T-helper 1 cell treated with Interleukin-12 subunit alpha and Interleukin-12 subunit beta and Interleukin-4 antibody, amounts not matched to agents 30 μg/mL and 1 μg/mL, for 36 hours (primary cell): ENCODE data around the gene ITCH.
A peak's percentile ranks its signal among the peaks of the same experiment; 100 is the strongest.
"Not testable (repeated sequence)": the region's sequence is repeated elsewhere in the genome, so short reads cannot be mapped to it uniquely, and the experiment has no call there.

Experiments
- H3K27ac Mint-ChIP-seq: one replicate; pipeline ENCODE4 v1.8.0; 2021; ENCODE audit warnings: mild to moderate bottlenecking, mixed read lengths
- H3K27me3 Mint-ChIP-seq: one replicate; pipeline ENCODE4 v1.8.0; 2021; ENCODE audit warnings: low read depth, mixed read lengths
- H3K36me3 Mint-ChIP-seq: one replicate; pipeline ENCODE4 v1.8.0; 2021; ENCODE audit warnings: low read depth, mixed read lengths
- H3K4me1 Mint-ChIP-seq: one replicate; pipeline ENCODE4 v1.8.0; 2021; ENCODE audit warnings: low read depth, mixed read lengths
- H3K4me3 Mint-ChIP-seq: one replicate; pipeline ENCODE4 v1.8.0; 2021; ENCODE audit warnings: mild to moderate bottlenecking, moderate library complexity, mixed read lengths
- H3K9me3 Mint-ChIP-seq: one replicate; pipeline ENCODE4 v1.8.0; 2021; ENCODE audit warnings: mixed read lengths

ITCH gene

GRCh38 chr20:34500823-34501222, 137.8 kb downstream of the ITCH start:
- Mint-ChIP-seq H3K36me3 (peaks cover 54% of the 10 kb centered on the region), H3K27me3 (no peaks in the 10 kb centered on the region), H3K4me3 (no peak overlapping the region), H3K4me1 (peaks cover 10% of the 10 kb centered on the region), H3K27ac (no peak overlapping the region), H3K9me3 (peaks cover 16% of the 10 kb centered on the region)

DNA sequence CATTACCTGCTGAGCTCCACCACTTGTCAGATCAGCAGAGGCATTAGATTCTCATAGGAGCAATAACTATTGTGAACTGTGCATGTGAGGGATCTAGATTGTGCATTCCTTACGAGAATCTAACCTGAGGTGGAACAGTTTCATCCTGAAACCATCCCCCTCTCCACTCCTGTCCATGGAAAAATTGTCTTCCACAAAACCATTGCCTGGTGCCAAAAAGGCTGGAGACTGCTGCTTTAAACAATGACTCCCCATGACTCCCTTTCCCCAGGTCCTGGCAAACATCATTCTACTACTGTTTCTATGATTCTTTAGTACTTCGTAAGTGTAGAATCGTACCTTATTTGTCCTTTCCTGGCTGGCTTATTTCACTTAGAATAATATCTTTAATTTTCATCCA, 143.4 kb downstream of the ITCH start:
- no peaks in the 10 kb centered on the region for H3K9me3 Mint-ChIP-seq
- no peak overlapping the region for H3K27ac Mint-ChIP-seq
- peaks cover 37% of the 10 kb centered on the region for H3K36me3 Mint-ChIP-seq
- peaks cover 1% of the 10 kb centered on the region for H3K4me1 Mint-ChIP-seq
- no peak overlapping the region for H3K4me3 Mint-ChIP-seq
- H3K27me3 Mint-ChIP-seq, result no peaks in the 10 kb centered on the region

GRCh38 chr20:34507702-34508413, 144.8 kb downstream of the ITCH start:
- Mint-ChIP-seq H3K27me3 (no peaks in the 10 kb centered on the region), H3K4me1 (peaks cover 4% of the 10 kb centered on the region), H3K27ac (no peak overlapping the region), H3K4me3 (no peak overlapping the region), H3K36me3 (peaks cover 34% of the 10 kb centered on the region), H3K9me3 (no peaks in the 10 kb centered on the region)

DNA sequence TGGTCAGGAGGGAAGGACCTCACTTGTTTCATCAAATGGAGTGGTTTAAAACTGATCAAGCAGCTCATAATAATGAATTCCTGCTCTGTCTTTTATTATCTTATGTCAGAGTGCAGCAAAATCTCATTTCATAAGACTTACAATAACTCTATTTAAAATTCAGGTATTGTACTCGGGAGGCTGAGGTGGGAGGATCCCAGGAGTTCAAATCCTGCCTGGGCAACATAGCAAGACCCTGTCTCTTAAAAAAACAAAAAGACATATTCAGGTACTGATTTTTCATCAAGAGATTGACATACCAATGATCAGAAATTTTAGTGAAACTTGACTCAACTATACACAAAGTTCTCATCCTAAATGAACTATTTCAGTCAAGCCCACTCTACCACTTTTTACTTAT, 147.5 kb downstream of the ITCH start:
- no peak overlapping the region for H3K4me3 Mint-ChIP-seq
- H3K27ac Mint-ChIP-seq, result no peak overlapping the region
- peaks cover 17% of the 10 kb centered on the region for H3K36me3 Mint-ChIP-seq
- H3K27me3 Mint-ChIP-seq, result no peaks in the 10 kb centered on the region
- H3K4me1 Mint-ChIP-seq, result peaks cover 13% of the 10 kb centered on the region
- H3K9me3 Mint-ChIP-seq, result no peaks in the 10 kb centered on the region

DNA sequence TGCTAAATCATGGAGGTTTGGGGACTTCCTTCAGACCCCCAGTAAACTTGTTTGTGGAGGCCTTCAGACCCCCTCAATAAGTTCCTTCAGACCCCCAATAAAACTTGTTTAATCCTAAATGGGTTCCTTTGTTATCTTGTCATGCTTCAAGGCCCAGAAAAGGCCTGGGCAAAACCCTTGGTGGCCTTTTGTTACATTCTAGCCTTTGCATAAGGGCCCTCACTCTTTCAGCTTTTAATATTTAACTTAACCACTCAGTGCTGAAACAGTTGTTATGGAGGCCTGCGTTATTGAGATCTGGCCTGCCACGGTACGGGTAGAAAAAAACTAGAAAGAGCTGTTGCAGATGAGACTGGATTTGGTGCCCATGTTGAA, 148.8 kb downstream of the ITCH start:
- Mint-ChIP-seq H3K4me3 (no peak overlapping the region), H3K27ac (no peak overlapping the region), H3K27me3 (no peaks in the 10 kb centered on the region), H3K9me3 (no peaks in the 10 kb centered on the region), H3K4me1 (peaks cover 13% of the 10 kb centered on the region), H3K36me3 (peaks cover 15% of the 10 kb centered on the region)

GRCh38 chr20:34512266-34512954, 149.3 kb downstream of the ITCH start:
- no peaks in the 10 kb centered on the region for H3K27me3 Mint-ChIP-seq
- H3K4me3 Mint-ChIP-seq, result no peak overlapping the region
- H3K4me1 Mint-ChIP-seq, result peaks cover 13% of the 10 kb centered on the region
- no peak overlapping the region for H3K27ac Mint-ChIP-seq
- peaks cover 15% of the 10 kb centered on the region for H3K36me3 Mint-ChIP-seq
- no peaks in the 10 kb centered on the region for H3K9me3 Mint-ChIP-seq

DNA sequence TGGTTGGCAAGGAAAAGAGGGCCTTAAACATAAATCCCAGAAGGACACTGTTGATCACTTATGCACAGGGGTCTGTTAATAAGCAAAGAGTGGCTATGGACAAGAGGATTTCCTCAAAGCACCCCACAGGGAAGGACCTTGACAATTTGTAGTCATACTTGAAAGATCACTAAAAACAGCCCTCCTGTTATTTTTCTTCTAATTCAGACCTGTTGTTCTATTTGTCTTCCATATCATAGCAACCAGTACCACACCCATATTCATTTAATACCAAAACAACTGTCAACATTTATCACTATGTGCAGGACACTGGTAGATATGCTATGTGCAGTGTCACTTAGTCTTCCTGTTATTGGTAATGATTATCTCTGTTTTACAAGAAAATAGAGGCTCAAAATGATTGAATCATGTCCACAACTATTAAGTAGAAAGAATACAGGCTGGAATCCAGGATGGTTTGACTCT, 149.9 kb downstream of the ITCH start:
- H3K36me3 Mint-ChIP-seq, result peaks cover 12% of the 10 kb centered on the region
- H3K4me3 Mint-ChIP-seq, result no peak overlapping the region
- peaks cover 17% of the 10 kb centered on the region for H3K4me1 Mint-ChIP-seq
- peak overlapping the region; percentile 19 for H3K27ac Mint-ChIP-seq
- H3K9me3 Mint-ChIP-seq, result no peaks in the 10 kb centered on the region
- no peaks in the 10 kb centered on the region for H3K27me3 Mint-ChIP-seq

GRCh38 chr20:34514034-34514433, 151.0 kb downstream of the ITCH start:
- H3K4me3 Mint-ChIP-seq, H3K27ac Mint-ChIP-seq, H3K9me3 Mint-ChIP-seq, H3K27me3 Mint-ChIP-seq, H3K36me3 Mint-ChIP-seq: not testable (repeated sequence)
- peaks cover 24% of the 10 kb centered on the region for H3K4me1 Mint-ChIP-seq

DNA sequence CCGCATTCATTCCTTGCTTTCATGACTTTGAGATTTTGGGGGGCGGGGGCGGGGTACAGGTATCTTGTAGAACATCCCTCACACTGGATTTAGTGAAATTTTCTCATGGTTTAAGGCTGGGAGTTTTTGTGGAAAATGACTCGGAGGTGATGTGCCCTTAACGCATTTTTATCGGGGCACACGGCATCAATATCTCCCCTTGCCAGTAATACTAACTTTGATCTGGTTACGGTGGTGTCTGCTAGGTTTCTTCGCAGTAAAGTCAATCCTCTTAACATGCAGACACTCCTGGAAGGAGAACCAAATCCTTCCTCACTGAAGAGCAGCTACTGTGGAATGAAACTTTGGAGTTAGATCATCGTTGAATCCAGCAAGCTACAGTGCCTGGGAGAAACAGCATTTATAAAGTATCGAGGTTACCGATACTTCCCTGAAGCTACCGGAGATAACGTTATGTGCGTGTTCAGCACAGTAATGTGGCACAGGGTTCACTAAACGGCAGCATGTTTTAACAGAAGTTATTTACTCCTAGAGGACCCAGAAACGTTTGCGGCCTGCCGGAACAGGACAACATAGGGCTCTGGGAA, 151.9 kb downstream of the ITCH start:
- H3K4me3 Mint-ChIP-seq, result peak overlapping the region; percentile 97
- H3K27ac Mint-ChIP-seq, result peak overlapping the region; percentile 97
- peaks cover 6% of the 10 kb centered on the region for H3K36me3 Mint-ChIP-seq
- H3K9me3 Mint-ChIP-seq, result no peaks in the 10 kb centered on the region
- H3K27me3 Mint-ChIP-seq, result no peaks in the 10 kb centered on the region
- H3K4me1 Mint-ChIP-seq, result peaks cover 24% of the 10 kb centered on the region

- Mint-ChIP-seq H3K9me3 (no peaks in the 10 kb centered on the region), H3K27ac (peak overlapping the region; percentile 97), H3K36me3 (peaks cover 5% of the 10 kb centered on the region), H3K4me1 (peaks cover 25% of the 10 kb centered on the region), H3K4me3 (peak overlapping the region; percentile 97), H3K27me3 (no peaks in the 10 kb centered on the region)
These were observed 152.6 kb downstream of the ITCH start for GRCh38 chr20:34515484-34516246.

GRCh38 chr20:34516247-34517113, 153.4 kb downstream of the ITCH start, which contains the start of gene DYNLRB1:
Gene DYNLRB1 (plus strand): TSS chr20:34516422. CDS start chr20:34516459, 37 bp downstream.
- Mint-ChIP-seq H3K9me3 (no peaks in the 10 kb centered on the region), H3K36me3 (peaks cover 2% of the 10 kb centered on the region), H3K27ac (peak within 1 kb of the TSS; percentile 97), H3K4me3 (peak within 1 kb of the TSS; percentile 97), H3K4me1 (peaks cover 25% of the 10 kb centered on the region), H3K27me3 (no peaks in the 10 kb centered on the region)

DNA sequence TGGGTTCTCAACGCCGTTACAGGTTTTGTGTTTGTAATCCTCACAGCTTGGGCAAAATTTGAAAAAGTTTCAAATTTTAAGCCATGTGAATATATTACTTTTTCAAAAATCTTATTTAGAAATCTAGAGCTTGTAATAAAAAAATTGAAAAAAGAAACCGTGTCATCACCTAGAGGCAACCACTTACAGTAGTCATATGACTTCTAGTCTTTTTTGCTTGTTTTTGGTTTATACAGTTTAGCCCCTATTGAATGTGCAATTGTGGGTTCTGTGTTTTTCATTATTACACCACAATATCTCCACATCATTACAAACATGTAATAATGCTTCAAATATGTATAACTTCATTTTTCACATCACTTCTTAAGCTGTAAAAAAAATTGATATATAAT, 154.0 kb downstream of the ITCH start:
- Mint-ChIP-seq H3K36me3 (peaks cover 5% of the 10 kb centered on the region), H3K9me3 (no peaks in the 10 kb centered on the region), H3K27ac (peak overlapping the region; percentile 97), H3K27me3 (no peaks in the 10 kb centered on the region), H3K4me3 (peak overlapping the region; percentile 97), H3K4me1 (peaks cover 27% of the 10 kb centered on the region)

DNA sequence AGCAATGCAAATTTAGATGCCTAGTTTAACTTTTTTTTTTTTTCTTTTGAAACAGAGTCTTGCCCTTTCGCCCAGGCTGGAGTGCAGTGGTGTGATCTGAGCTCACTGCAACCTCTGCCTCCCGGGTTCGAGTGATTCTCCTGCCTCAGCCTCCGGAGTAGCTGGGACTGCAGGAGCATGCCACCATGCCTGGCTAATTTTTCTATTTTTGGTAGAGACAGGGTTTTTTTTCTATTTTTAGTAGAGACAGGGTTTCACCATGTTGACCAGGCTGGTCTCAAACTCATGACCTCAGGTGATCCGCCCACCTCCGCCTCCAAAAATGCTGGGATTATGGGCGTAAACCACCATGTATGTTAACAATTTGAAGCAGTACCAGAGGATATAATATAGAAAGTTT, 155.8 kb downstream of the ITCH start:
- peaks cover 29% of the 10 kb centered on the region for H3K4me1 Mint-ChIP-seq
- not testable (repeated sequence) for H3K36me3 Mint-ChIP-seq, H3K27me3 Mint-ChIP-seq, H3K9me3 Mint-ChIP-seq, H3K27ac Mint-ChIP-seq
- peak overlapping the region; percentile 76 for H3K4me3 Mint-ChIP-seq

DNA sequence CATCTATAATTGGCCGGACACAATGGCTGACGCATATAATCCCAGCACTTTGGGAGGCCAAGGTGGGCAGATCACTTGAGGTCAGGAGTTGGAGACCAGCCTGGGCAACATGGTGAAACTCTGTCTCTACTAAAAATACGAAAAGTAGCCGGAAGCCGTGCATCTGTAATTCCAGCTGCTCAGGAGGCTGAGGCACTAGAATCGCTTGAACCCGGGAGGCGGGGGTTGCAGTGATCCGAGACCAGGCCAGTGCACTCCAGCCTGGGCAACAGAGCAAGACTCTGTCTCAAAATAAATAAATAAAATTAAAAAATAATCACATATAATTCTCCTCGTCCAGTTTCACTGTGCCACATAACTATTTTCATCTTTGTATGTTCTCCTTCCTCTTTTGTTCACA, 156.8 kb downstream of the ITCH start:
- H3K9me3 Mint-ChIP-seq, H3K27me3 Mint-ChIP-seq, H3K4me3 Mint-ChIP-seq, H3K36me3 Mint-ChIP-seq, H3K27ac Mint-ChIP-seq: not testable (repeated sequence)
- H3K4me1 Mint-ChIP-seq, result peaks cover 23% of the 10 kb centered on the region
